Liver (tissue), 3 donors: ENCODE results near the gene CACNA1B.

Source experiments
- RAD21 ChIP-seq, 2 donors: IDR thresholded peaks; 2 replicates each; pipeline ENCODE4 v1.6.1; 2016; ENCODE audit warnings: antibody characterized with exemption in 2 of 2, mild to moderate bottlenecking in 2 of 2
- REST ChIP-seq: IDR thresholded peaks from 2 replicates; pipeline ENCODE4 v1.6.1; 2016; ENCODE audit warnings: antibody characterized with exemption, mild to moderate bottlenecking
- TF ChIP-seq, protein P1 (sequence below): fragments of 150-350 bp; IDR thresholded peaks from 2 replicates; pipeline ENCODE4 v1.5.1; 2017; ENCODE audit warnings: improper control_type of control experiment, low read depth, low read length; ENCODE audit not compliant: missing input control
- donor health status: healthy.
- donor health status: healthy.

DNA sequence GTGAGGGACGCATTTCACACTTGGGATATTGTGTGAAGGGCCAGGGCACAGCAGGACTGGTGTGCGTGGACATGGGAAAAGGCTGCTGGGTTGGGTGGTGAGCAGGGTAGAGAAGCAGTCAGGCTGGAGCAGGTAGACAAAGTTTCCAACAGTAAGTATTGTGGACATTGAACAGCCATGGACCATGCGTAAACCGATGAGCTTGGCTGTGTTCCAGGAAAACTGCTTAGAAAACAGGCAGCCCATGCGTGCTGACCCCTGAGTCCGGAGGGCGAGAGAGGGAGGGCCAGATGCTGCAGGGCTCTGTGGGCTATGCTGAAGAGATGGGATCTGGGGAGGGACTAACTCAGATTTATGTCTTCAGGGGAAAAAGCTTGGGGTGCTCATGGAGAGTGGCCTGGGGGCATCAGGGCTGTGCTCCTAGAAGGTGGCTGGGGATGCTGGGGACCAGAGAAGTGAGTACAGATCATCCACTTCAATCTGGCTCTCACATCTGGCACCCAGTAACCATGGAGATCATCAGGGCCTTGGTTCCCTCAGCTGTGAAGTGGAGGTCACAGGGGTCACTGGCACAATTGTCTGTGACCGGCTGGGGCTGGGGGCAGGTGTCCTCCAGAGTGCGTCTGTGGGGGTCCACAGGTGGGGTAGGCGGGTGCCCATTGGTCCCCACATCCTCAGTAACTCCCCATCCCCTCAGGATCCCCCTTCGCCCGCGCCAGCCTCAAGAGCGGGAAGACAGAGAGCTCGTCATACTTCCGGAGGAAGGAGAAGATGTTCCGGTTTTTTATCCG, 93.3 kb downstream of the CACNA1B start:
- TF ChIP-seq REST = no peak
- TF ChIP-seq, protein P1, sequence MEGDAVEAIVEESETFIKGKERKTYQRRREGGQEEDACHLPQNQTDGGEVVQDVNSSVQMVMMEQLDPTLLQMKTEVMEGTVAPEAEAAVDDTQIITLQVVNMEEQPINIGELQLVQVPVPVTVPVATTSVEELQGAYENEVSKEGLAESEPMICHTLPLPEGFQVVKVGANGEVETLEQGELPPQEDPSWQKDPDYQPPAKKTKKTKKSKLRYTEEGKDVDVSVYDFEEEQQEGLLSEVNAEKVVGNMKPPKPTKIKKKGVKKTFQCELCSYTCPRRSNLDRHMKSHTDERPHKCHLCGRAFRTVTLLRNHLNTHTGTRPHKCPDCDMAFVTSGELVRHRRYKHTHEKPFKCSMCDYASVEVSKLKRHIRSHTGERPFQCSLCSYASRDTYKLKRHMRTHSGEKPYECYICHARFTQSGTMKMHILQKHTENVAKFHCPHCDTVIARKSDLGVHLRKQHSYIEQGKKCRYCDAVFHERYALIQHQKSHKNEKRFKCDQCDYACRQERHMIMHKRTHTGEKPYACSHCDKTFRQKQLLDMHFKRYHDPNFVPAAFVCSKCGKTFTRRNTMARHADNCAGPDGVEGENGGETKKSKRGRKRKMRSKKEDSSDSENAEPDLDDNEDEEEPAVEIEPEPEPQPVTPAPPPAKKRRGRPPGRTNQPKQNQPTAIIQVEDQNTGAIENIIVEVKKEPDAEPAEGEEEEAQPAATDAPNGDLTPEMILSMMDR = no peak
- no peak for TF ChIP-seq RAD21 (IDR thresholded peaks at IDR 0.05)
